Fibroblast of skin of abdomen (primary cell): Measurements from ENCODE around the gene PRKCA.
A peak's percentile ranks its signal among the peaks of the same experiment; 100 is the strongest.

Experiments used
- DNase-seq: peaks from one replicate; pipeline ENCODE4 v3.0.0-alpha.2; 2013

PRKCA gene

DNA sequence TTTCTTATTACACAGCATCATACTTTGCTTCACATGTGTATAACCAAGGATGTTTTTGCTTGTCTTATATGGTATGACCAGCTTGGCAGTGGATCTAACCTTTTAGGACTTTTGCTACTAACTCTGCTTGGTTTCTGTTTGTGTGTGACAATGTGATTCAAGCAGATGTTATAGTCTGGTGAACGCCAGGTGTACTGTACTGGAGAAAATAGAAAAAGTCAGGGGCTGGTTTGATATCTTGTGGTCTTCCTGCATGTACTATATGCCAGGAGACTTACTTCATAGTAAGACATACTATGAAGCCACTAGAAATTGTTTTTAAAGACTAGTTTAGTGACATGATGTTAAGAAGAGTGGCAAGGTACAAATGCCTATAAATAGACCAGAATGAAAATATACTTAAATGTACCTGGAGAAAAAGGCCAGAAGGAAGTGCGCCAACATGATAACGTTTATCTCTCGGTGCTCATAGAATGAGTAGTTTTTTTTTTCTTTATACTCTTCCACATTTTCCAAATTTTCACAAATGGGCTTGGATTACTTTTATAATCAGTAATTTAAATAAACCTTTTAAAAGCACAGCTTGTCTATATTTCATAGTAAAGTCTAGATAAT lies 112.3 kb downstream of the PRKCA start:
- DNase-seq, result no peak

DNA sequence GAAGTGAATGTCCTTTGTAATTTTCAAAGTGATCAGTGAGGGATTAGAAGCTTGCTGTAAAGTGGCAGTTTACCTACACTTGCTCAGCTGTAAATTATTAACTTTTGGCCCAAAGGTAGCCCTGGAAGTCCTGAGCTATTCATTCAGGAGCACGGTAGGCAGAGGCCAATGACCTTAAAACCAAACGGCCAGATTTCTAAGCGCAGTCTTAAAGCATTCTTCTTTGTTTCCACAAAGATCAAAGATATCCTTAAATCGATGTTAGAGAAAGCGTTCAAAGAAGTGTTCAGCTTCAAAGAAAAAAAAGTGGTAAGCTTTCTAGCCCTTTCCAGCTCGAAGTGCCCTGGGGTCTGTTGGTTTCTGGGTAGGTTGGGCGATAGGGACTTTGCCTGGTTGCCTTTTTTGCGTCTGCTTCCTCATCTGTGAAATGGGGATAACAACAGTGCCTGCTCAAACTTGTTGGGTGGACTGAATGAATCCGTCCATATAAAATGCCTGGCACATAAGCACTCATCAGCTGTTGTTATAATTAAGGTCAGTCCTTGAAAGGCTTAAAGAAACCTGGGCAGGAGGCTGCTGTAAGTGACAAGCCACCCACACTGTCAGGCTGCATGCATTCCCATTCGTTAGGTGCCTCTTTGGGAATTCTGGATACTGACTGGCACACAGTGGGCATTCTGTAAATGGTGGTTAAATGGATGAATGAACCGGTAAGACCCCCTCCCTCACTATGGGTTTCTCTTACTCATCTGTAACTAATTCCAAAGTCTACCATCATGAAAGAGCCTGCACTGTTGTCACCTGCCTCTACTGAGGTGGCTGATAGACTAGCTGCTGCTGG lies 113.2 kb downstream of the PRKCA start:
- no peak for DNase-seq

DNA sequence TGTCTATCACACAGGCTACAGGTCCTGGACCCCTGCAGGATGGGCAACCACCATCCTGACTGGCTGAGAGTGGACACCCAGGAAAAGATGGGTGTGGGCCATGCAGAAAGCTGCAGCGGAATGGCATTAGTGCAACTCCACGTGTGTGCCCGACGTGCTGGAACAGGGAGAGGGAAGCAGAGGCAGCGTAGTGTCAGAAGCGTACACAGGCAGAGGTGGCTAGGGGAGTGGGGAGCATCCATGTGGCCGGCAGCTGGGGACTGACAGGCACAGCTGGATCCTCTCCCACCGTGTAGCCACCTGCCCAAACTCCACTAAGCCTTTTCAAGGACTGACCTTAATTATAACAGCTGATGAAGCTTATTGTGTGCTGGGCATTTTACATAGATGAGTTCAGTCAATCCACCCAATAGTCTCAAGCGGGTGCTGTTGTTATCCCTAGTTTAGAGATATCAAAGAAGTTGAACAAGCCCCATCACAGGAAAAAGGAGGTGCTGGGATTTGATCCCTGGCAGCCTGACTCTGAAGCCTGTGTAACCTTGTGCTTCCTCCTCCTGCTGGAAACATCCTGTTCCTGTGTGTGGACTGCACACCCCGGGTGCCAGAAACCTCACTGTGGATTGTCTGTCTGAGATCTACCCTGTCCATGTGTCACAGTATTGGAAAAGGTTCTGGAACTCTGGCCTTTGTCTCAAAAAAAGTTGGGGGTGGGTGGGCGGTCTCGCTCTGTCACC lies 114.0 kb downstream of the PRKCA start:
- DNase-seq, result no peak

DNA sequence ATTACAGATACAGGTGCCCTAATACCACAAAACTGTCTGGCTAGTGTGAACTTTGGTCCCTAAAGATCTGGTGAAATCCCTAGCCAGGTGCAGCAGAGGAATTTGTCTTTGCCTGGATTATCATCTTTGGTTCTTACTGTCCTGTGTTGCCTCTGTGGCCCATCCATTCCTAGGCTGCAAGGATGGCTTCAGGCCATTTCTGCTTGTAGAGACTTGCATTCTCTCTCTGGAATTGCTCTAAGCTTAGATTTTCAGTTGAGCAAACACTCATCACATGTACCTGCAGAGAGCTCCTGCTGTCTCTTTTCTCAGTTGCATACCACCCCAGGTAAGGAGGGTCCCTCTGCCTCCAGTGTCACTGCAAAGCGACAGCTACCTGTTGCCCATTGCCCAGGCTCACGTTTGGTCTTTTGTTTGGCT lies 114.9 kb downstream of the PRKCA start:
- DNase-seq, result no peak

DNA sequence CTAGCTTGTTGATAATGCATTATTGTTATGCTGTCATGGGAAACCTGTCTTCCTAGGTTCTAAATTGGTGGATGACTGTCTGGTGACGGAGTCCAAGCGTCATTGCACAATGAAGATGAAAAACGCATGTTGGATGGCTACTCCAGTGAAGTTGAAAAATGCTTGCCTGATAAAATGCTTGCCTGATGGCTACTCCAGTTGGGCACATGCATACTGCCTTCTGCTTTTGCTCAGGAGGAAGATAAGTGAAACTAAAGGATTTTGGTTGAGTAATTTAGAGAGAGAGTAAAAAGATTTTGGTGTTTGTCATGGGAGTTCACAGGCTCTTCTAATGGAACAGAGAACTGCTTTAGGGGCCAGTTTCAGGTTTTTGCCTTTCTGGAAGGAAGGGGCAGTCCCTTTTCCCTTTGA lies 118.6 kb downstream of the PRKCA start:
- DNase-seq, result peak; percentile 59

DNA sequence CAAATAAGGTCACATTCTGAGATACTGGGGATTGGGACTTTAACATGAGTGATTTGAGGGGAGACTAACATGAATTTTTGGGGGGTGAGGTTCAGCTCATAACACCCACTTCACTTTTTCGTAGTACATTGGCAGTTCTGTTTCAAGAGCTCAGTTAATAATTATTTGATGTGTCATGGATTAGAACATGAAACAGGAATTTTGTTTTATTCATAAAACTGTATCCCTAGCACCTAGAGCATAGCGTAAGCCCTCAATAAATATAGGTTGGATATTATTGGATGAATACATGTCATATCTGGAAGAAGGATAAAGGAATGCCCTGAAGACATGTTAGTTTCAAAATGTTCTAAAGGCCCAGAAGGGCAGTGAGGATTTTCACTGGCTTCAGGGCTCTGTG lies 119.8 kb downstream of the PRKCA start:
- peak; percentile 68 for DNase-seq

DNA sequence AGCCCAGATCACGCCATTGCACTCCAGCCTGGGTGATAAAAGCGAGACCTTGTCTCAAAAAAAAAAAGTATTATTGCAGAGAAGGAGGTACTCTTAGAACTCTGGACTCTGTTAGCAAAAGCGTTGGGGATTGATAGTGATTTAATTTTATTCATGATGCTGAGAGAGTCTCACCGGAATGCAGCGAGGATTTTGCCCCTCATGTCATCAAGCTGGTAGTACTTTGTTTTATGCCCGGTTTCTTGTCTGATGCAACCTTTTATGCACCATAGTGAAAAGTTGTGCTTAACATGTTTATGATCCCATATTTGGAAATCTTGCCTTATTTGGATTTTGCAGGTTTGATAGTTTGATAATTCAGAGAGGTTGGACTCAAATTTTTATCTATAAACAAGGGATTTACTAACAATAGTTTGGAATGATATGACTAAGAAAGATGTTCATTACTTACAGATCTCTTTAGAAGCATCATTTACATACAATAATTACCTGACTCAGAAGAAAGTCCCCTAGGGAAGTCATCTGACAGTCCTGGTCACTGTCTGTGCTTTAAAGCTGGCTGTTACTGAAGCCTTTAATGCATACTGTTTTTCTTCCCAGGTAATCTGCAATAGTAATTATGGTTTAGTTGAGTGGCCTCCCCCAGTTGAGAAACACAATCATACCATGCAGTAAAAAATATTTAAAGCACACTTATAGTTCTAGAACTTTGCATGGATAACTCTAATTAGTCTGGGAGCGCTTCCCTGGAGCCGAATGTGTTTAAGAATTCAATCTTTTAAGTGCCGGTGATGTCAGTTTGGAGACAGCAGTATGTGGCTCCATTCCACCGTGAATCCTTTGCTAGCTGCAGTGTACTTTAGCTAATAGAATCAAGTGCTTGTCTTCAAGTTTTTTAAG lies 120.9 kb downstream of the PRKCA start:
- peak; percentile 68 for DNase-seq

DNA sequence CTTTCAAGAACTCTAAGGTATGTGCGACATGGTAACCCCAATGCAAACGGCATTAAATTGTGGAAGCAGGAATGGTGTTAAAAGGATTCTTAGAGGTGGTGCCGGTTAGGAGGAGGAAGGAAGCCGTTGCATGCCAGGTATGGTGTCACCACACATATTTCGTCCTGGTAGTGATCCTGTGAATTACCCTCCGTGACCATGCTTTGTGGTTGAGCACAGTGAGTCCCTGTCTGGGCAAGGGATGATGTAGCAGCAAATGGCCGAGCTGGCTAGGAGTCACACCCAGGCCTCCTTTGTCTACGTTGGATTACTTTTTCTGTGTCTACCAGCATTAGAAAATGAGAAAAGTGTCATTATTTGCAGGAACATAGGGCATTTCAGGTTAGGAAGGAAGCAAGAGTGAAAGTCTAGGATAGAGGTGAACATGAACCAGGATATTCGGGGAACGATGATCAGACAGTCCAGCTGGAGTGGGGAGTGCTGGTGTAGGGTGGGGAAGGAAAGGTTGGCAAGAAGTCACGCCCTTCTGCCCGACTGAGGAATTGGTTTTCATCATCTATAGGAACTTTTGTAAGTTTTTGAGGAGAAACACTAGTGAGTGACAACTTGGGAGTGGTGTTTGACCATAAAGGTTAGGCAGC lies 123.5 kb downstream of the PRKCA start:
- DNase-seq, result no peak

DNA sequence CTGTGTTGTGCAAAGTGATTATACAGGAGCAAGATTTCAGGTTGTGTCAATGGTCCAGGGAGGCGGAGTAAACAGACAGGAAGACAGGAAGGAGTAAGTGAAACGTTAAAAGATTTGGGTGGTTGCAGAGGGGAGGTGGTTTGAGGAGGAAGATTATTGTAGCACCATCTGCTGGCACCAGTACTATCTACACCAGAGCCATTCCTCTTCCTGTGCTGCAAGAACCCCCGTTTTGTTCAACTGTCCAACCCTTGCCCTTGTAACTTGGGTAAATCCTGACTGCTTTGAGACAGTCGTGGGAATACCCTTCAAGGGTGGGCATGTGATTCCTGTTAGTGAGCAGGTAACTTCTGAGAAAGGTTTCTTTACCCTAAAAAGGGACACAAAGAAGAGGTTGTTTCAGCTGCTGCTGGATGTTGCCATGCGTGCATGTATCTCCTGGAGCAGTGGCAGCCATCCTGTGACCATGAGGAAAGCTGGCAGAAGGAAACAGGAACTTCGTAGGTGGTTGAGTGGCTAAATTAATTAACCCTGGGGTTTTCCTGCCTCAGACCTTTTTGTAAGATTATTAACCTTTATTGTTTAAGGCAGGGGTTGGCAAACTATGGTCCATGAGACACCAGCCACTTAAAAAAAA lies 124.1 kb downstream of the PRKCA start:
- DNase-seq, result peak; percentile 19

DNA sequence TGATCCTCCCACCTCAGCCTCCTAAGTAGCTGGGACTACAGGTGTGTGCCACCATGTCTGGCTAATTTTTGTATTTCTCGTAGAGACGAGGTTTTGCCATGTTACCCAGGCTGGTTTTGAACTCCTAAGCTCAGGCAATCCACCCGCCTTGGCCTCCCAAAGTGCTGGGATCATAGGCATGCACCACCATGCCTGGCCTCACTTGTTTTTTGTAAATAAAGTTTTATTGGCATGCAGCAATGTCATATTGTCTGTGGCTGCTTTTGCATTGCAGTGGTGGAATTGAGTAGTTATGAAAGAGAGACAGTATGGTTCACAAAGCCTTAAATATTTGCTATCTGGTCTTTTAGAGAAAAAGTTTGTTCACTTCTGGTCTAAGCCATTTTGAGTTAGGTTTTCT lies 124.7 kb downstream of the PRKCA start:
- no peak for DNase-seq

DNA sequence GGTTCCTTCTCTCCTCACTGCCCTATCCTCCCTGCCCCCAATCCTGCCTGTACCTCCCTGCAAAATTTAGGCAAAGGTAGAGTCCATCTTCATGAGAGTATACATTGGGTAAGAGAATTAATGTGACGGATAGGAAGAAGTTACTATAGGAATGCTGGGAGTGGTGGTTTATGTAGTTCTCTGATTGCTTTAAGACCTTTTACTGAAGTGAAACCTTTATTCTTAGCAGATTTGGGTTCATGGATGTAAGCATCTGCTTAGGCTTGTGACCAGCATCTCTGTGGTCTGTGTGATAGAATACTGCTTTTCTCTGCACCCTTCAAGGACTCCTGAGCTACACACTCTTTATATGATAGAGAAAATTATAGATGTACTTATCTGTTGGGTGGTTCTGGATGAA lies 127.3 kb downstream of the PRKCA start:
- no peak for DNase-seq

DNA sequence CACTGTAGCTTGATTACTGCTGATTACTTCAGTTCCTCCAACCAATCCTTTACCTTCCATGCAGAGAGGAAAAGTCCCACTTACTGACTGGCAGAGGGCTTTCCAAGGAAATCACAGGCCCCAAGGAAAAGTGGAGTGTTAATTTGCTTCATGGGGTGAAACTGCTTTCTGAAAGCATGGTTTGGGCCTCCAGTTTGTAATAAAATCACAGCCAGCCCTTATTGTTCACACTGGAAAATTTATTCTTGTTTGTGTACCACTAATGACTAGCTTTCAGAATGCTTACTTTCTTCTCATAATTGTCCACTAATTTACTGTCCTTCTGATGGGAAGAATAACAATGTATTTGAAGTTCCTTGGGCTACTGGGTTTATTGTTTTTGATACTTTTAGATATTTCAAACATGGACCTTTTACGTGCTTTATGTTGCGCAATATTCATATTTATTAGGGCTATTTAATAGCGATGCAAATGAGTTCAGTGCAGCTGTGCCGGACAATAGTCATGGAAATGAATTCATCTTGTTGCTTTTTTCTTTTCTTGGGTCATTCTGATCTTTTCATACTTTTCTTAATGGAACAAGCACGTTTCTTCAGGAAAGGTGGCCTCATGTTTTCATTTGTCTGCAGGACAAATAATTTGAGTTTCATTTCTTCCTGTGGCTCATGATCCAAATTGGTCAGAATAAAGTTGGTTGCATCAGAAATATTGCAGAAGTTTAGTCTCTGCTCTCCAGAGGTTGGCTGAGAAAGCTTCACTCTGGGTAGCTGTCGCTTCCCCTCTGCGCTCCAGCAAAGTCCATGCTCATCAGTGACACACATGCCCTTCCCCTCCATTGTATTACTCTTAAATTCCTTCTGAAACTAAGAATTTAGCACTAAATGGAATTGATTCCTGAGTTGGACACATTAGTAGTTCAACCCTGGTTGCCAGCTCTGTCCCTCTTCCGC lies 128.7 kb downstream of the PRKCA start:
- peak; percentile 28 for DNase-seq

DNA sequence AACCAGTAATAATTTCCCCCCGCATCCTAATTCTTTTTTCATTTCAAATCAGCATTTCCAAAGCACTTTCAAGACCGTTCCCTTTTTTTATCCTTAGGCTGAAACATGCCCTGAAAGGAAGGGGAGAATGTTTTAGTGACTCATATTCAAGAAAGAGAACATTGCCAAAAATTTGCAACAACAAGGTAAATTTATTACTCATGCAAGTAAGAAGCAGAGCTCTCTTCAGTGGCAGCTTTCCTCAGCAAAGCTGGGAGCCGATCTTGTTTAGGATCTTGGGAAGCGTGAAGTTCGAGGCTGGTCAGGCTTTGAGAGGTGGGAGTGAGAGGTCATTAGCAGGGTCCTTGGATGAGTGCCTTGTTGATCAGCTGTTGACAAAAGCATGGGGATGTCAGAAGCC lies 129.5 kb downstream of the PRKCA start:
- DNase-seq, result peak; percentile 87

DNA sequence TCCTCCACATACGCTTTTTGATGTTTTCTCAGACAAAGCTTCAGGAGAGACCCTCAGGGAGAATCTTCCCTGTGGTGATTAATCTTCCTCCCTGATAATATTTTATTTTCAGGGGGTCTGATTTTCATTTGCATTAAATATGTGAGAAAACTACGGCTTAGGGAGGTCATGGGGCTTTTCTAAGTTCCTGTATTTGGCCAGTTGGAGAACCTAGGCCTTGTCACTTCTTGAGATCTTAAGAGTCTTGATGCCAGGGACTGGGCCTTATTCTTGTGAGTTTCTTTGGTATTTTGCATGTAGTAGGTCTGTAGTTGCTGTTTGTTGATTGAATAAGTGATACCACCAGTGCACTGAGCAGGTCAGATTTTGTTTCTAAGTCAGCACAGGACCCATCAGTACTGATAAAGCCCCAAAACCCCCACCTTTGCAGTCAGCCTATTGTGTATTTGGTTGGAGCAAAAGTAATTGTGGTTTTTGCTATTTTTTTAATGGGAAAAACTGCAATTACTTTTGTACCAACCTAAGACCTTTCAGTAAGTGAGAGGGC lies 130.1 kb downstream of the PRKCA start:
- no peak for DNase-seq

DNA sequence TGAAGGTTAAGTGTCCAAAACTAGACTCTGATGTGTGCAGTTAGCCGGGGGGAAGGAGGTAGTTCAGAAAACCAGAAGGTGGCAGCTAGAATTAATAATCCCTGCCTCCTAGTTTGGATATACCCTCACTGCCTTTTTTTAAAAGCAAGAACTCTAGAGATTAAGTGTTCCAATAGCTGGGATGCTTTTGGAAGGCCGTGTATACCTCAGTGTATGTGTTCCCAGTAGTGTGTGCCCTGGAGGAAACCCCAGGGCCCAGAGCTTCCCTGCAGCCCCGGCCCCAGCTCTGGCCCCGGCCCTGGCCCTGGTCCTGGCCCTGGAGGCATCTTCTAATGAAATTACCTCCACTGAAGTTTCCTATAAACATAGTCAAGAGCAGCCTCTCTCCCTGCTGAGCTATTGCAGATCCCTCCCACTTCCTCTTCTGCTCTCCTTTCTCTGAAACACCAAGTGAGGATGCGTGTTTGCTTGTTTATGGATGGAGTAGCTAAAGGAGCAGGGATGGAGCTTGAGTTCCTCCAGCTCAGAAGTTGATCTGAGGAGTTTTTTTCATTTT lies 130.7 kb downstream of the PRKCA start:
- peak; percentile 18 for DNase-seq

DNA sequence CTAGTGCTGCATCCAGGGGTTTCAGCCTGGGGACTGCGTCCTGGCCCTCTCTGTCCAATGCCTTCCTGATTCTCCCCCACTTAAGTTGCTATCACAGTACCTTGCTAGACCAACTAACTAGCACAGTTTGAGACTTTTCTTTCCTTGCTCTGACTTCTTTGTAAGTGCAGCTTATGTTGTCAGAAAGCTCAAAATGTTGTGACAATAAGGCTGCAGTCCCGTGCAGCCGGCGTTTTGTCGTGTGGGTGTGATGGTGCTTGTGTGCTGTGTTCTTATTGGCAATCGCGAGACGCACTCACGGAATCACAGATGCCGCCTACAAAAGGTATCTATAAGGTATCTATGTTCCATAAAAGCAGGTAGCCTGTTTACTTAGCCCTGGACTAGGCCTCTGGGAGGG lies 132.8 kb downstream of the PRKCA start:
- no peak for DNase-seq

DNA sequence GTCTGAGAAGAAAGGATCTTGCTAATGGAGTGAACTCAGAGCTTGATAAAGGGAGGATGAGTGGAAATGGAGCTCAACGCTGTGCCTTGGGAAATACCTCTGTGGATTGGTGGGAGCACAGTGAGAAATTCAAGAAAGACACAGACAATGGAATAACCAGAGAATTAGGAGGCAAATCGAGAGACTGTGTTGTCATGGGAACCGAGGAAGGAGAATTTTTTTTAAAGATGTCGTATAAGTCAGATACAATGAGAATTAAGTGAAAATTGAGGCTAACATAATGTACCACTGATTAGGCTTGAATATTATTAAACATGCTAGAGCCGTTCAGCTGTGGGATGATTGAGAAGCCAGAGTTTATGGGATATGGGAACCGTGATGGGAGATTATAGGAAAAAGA lies 134.2 kb downstream of the PRKCA start:
- no peak for DNase-seq

DNA sequence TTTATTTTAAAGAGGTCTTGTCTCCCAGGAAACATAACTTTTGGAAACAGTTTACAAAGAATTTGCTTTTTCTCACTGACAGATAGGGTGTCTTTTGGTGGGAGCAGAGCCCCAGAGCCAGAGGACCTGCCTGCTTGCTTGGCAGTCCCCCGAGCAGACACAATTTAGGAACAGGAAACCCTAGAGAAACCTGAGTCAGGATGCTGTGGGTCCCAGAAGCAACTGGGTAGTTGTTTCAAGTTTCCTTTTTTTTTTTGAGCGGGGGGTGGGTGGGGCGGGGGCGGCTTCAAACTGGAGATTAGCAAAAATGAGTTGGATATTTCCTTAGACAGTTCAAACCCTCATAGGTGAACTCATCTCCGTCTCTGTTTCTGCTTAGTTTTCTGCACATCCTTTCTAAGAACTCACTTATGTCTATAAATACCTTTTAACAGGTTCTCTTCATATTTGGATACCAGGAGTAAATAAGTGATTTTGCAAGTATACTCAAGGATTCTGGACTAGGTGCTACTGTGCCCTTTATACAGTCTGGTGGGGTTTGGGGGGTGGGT lies 135.1 kb downstream of the PRKCA start:
- no peak for DNase-seq

DNA sequence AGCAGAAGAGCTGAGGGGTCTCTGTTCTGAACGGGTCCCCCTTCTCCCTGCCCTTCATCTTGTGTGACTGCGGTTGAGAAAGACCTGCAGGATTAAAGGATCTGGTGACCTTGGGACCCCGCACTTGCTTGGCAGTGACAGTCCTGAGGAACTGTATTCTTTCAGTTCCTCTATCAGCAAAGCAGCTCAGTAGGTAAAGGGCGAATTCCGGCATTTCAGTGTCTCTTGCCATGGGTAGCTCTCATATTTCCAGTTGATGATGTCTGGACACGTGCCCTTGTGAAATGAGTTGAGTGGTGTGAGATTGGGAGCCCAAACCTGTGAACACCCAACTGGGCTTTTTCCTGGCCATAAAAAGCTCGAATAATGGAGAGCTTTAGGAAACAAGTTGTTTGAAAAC lies 135.7 kb downstream of the PRKCA start:
- no peak for DNase-seq
